ENCODE measurements around the gene UVRAG.

GRCh38 chr11:76038608-76039007 lies 223.6 kb downstream of the UVRAG start:
- no peak for TF ChIP-seq CTCF (IDR thresholded peaks at IDR 0.05; ENCODE audit: low read depth, low read length, missing input control)
- no peak for TF ChIP-seq TAF1 (conservative IDR thresholded peaks at IDR 0.05)
- TF ChIP-seq YY1 (IDR thresholded peaks at IDR 0.05), result no peak
- TF ChIP-seq GABPA (IDR thresholded peaks at IDR 0.05 in 1 of 2, conservative IDR thresholded peaks at IDR 0.05 in 1 of 2), result no peak
- TF ChIP-seq SP1 (IDR thresholded peaks at IDR 0.05), result no peak
- TF ChIP-seq REST (IDR thresholded peaks at IDR 0.05), result no peak
- TF ChIP-seq RAD21 (IDR thresholded peaks at IDR 0.05), result no peak
- TF ChIP-seq ATF3 (IDR thresholded peaks at IDR 0.05), result no peak
